Endothelial cell of umbilical vein (primary cell): ENCODE data around the gene PRPF40B. TPM values are rescaled to one million over a fixed set of nuclear protein-coding genes. Genes with fewer than 3 reads are reported as not detected.

ENCODE experiments used
- BruUV-seq: library from RNA; stranded (reverse); fragments of 400-500 nt; replicated peaks from 2 replicates; lab custom pipeline; 2021; lab: Mats Ljungman, UMichigan
- CTCF ChIA-PET: fragments of 300-600, 350-600 bp; sonication (Branson Sonifier 250); formaldehyde crosslinking; loops from one replicate; lab custom pipeline; 2021; ENCODE audit warnings: antibody characterized with exemption, inconsistent platforms; lab: Charles Lee
- POLR2A ChIA-PET: fragments of 300-600, 350-600 bp; sonication (Branson Sonifier 250); formaldehyde crosslinking; loops from one replicate; lab custom pipeline; 2021; ENCODE audit warnings: antibody characterized with exemption, inconsistent platforms; lab: Charles Lee
- DNase-seq: peaks from one replicate; pipeline ENCODE4 v3.0.0-alpha.2; 2011; ENCODE audit warnings: low read depth, low spot score
- FAIRE-seq: peaks from 2 replicates; lab custom pipeline; 2011; peaks lifted over from hg19 to GRCh38; lab: Jason Lieb, UNC
- H2AFZ ChIP-seq: 2 replicates; pipeline ENCODE4 v1.6.0; 2012; ENCODE audit warnings: low read depth, low read length, control low read depth, inconsistent platforms
- H3K27ac ChIP-seq: 2 replicates; pipeline ENCODE4 v1.5.1; 2011; ENCODE audit warnings: low read depth, mild to moderate bottlenecking, control low read depth, low read length, moderate library complexity; ENCODE audit not compliant: insufficient read depth
- H3K27me3 ChIP-seq, 2 experiments: 2 replicates each; pipeline versions ENCODE4 v1.6.0 to v1.6.1; 2011; ENCODE audit warnings: low read length in 2 of 2, mixed read lengths in 1 of 2; ENCODE audit not compliant: control insufficient read depth in 2 of 2, insufficient read depth in 2 of 2
- H3K36me3 ChIP-seq, 2 experiments: 2 replicates in 1 of 2; 3 replicates in 1 of 2; pipeline ENCODE4 v1.5.1; 2011; ENCODE audit warnings: low read length in 2 of 2, mild to moderate bottlenecking in 1 of 2, moderate library complexity in 1 of 2; ENCODE audit not compliant: control insufficient read depth in 2 of 2, insufficient read depth in 2 of 2; ENCODE audit errors: extremely low read depth in 1 of 2
- H3K4me1 ChIP-seq: 3 replicates; pipeline ENCODE4 v1.5.1; 2011; ENCODE audit warnings: mild to moderate bottlenecking, low read length; ENCODE audit not compliant: control insufficient read depth, insufficient read depth; ENCODE audit errors: extremely low read depth
- H3K4me2 ChIP-seq: 2 replicates; pipeline ENCODE4 v1.6.1; 2011; ENCODE audit warnings: low read length, control low read depth, mixed read lengths; ENCODE audit not compliant: insufficient read depth
- H3K4me3 ChIP-seq, 3 experiments: fragments of 200-600 bp in 1 of 3; sonication (generic), shearing (Covaris generic) in 1 of 3; replicated peaks in 1 of 3; 2 replicates each; pipeline ENCODE4 v1.5.1; 2011 to 2016; ENCODE audit warnings: control low read depth in 3 of 3, low read length in 3 of 3, mild to moderate bottlenecking in 2 of 3, inconsistent platforms in 1 of 3, low read depth in 1 of 3, moderate library complexity in 1 of 3; ENCODE audit not compliant: insufficient read depth in 1 of 3
- H3K79me2 ChIP-seq: 2 replicates; pipeline ENCODE4 v1.6.0; 2012; ENCODE audit warnings: low read length, inconsistent platforms; ENCODE audit not compliant: control insufficient read depth, insufficient read depth
- H3K9ac ChIP-seq: replicated peaks from 2 replicates; pipeline ENCODE3; 2011; ENCODE audit warnings: low read length, control low read depth; ENCODE audit not compliant: insufficient read depth; ENCODE audit errors: extremely low read depth
- H3K9me1 ChIP-seq: replicated peaks from 3 replicates; pipeline ENCODE4 v1.6.0; 2011; ENCODE audit warnings: mild to moderate bottlenecking, low read length; ENCODE audit not compliant: control insufficient read depth, insufficient read depth; ENCODE audit errors: extremely low read depth
- H3K9me3 ChIP-seq: replicated peaks from 2 replicates; pipeline ENCODE4 v1.5.1; 2012; ENCODE audit warnings: low read length, inconsistent platforms; ENCODE audit not compliant: control insufficient read depth, insufficient read depth
- H4K20me1 ChIP-seq: replicated peaks from 2 replicates; pipeline ENCODE3; 2011; ENCODE audit warnings: mild to moderate bottlenecking, low read length; ENCODE audit not compliant: control insufficient read depth, insufficient read depth; ENCODE audit errors: extremely low read depth
- CTCF ChIP-seq, 2 donors: IDR thresholded peaks; 1 replicate in 1 of 2; 2 replicates in 1 of 2; pipeline ENCODE4 v1.5.1; 2011; ENCODE audit warnings: low read length in 2 of 2, mild to moderate bottlenecking in 2 of 2, moderate library complexity in 2 of 2, control low read depth in 1 of 2, inconsistent platforms in 1 of 2, low read depth in 1 of 2; ENCODE audit not compliant: insufficient read depth in 1 of 2; ENCODE audit errors: extremely low read depth in 1 of 2
- EZH2 ChIP-seq: IDR thresholded peaks from 2 replicates; pipeline ENCODE4 v1.6.1; 2012; ENCODE audit warnings: borderline replicate concordance, low read depth, mild to moderate bottlenecking, moderate library complexity, low read length, inconsistent platforms; ENCODE audit not compliant: severe bottlenecking
- FOS ChIP-seq: IDR thresholded peaks from 2 replicates; pipeline ENCODE4 v1.6.1; 2011; ENCODE audit warnings: mild to moderate bottlenecking, low read length, moderate library complexity, borderline replicate concordance; ENCODE audit not compliant: insufficient read depth
- GATA2 ChIP-seq: IDR thresholded peaks from 2 replicates; pipeline ENCODE4 v1.7.0; 2011; ENCODE audit warnings: low read depth, mild to moderate bottlenecking, moderate library complexity, mixed read lengths, low read length; ENCODE audit not compliant: insufficient read length, insufficient read depth
- JUN ChIP-seq: IDR thresholded peaks from 2 replicates; pipeline ENCODE4 v1.6.1; 2011; ENCODE audit warnings: borderline replicate concordance, low read depth; ENCODE audit not compliant: insufficient read length, insufficient read depth
- MAX ChIP-seq: IDR thresholded peaks from 2 replicates; pipeline ENCODE4 v1.6.1; 2011; ENCODE audit not compliant: insufficient read depth, insufficient read length
- MYC ChIP-seq: IDR thresholded peaks from one replicate; pipeline ENCODE4 v1.6.1; 2011; ENCODE audit warnings: mild to moderate bottlenecking, low read depth, low read length
- POLR2A ChIP-seq: IDR thresholded peaks from 2 replicates; pipeline ENCODE4 v1.6.1; 2012; ENCODE audit warnings: low read depth, mild to moderate bottlenecking, control low read depth, low read length
- POLR2AphosphoS5 ChIP-seq: IDR thresholded peaks from 2 replicates; pipeline ENCODE4 v1.6.1; 2012; ENCODE audit warnings: low read depth, mild to moderate bottlenecking, control low read depth, low read length, moderate library complexity; ENCODE audit not compliant: insufficient read depth
- dilution Hi-C: fragments of 300-500 bp; cut with MboI; formaldehyde crosslinking; loops from one replicate; pipeline ENCODE4 v1.15.0; 2019; ENCODE audit warnings: low sequenced_read_pairs; ENCODE audit not compliant: extremely low pct_ligation_motif_present
- intact Hi-C: fragments of 100-400 bp; cut with micrococcal nuclease; formaldehyde crosslinking; loops from one replicate; pipeline ENCODE4 v1.10.0; 2022
- polyA plus RNA-seq, 4 experiments: library from polyadenylated mRNA; depleted of rRNA in 3 of 4; stranded (reverse) in 3 of 4; unstranded in 1 of 4; fragments of >200 nt; gene quantifications; 2 replicates each; pipeline versions ENCODE4 v1.2.1 to v1.2.3, GENCODE V29; 2011 to 2012; ENCODE audit warnings: missing spikeins in 1 of 4
- total RNA-seq: library from RNA; stranded (reverse); gene quantifications from 2 replicates; pipeline ENCODE4 v1.2.3, GENCODE V29; 2021

The PRPF40B gene
- total and polyA plus RNA-seq, 2 donors (not counting 3 experiments of a cell fraction or from before 2014, with no cell fraction given) = 5.4 to 9.9 TPM

GRCh38 chr12:49577589-49578315 lies 45.6 kb upstream of the PRPF40B start:
- POLR2A ChIA-PET = no interaction called here
- H3K9ac ChIP-seq = no peak overlapping the region
- no TSS peak for BruUV-seq
- CTCF ChIA-PET = interaction anchor here (0.9 to 7.1 kb wide), 6 partner anchors 46 to 246 kb away, joined by 3 to 181 read pairs (median 10); partner anchors contain the start of gene PRPF40B
- no peaks in the 10 kb centered on the region for H3K9me3 ChIP-seq
- intact Hi-C loops (no loop called here), dilution Hi-C loops (no loop called here)
- FAIRE-seq (no peak), DNase-seq (no peak)
- TF ChIP-seq GATA2 = no peak
- TF ChIP-seq EZH2 = no peak
- no peak for TF ChIP-seq MYC
- TF ChIP-seq POLR2AphosphoS5 = no peak
- TF ChIP-seq CTCF (IDR thresholded peaks at IDR 0.05; ENCODE audit: extremely low read depth in 1 of 2, insufficient read depth in 1 of 2, low read depth in 1 of 2, low read length in 2 of 2) = no peak
- TF ChIP-seq FOS = no peak
- no peak for TF ChIP-seq MAX
- TF ChIP-seq POLR2A = no peak
- TF ChIP-seq JUN = no peak
- no peaks in the 10 kb centered on the region for H3K79me2 ChIP-seq
- H3K27me3 ChIP-seq = no peaks in the 10 kb centered on the region
- H2AFZ ChIP-seq = no peak overlapping the region
- no peak overlapping the region for H3K4me3 ChIP-seq
- H3K4me2 ChIP-seq = no peak overlapping the region
- H3K9me1 ChIP-seq = no peaks in the 10 kb centered on the region
- no peak overlapping the region for H3K27ac ChIP-seq
- no peaks in the 10 kb centered on the region for H3K4me1 ChIP-seq
- H4K20me1 ChIP-seq = no peaks in the 10 kb centered on the region
- no peaks in the 10 kb centered on the region for H3K36me3 ChIP-seq
